ENCODE measurements around the gene PTAR1. TPM values are rescaled to one million over a fixed set of nuclear protein-coding genes. Genes with fewer than 3 reads are reported as not detected.
"Not testable (repeated sequence)": the region's sequence is repeated elsewhere in the genome, so short reads cannot be mapped to it uniquely, and the experiment has no call there.

Gene PTAR1
- total RNA-seq, 2 donors from 2014 or later: 45.3 to 64.4 TPM

GRCh38 chr9:69773258-69773657 lies 13.4 kb upstream of the PTAR1 start:
- H3K36me3 ChIP-seq: no peaks in the 10 kb centered on the region
- no peaks in the 10 kb centered on the region for H3K4me1 ChIP-seq
- H3K4me3 ChIP-seq: no peak overlapping the region
- intact Hi-C loops (cut with DNase I): no loop called here
- H3K27me3 ChIP-seq: no peaks in the 10 kb centered on the region
- H3K9ac ChIP-seq (ENCODE audit: low read depth in 2 of 2, low read length in 2 of 2): no peak overlapping the region
- H3K9me3 ChIP-seq: no peaks in the 10 kb centered on the region
- no peak for TF ChIP-seq CTCF (IDR thresholded peaks at IDR 0.05)
- DNase-seq: no peak
- H3K27ac ChIP-seq: no peak overlapping the region

GRCh38 chr9:69771775-69772418 lies 12.1 kb upstream of the PTAR1 start:
- Histone ChIP-seq H3K4me1 (no peaks in the 10 kb centered on the region), H3K27ac (no peak overlapping the region), H3K36me3 (no peaks in the 10 kb centered on the region), H3K9me3 (no peaks in the 10 kb centered on the region), H3K27me3 (no peaks in the 10 kb centered on the region), H3K4me3 (no peak overlapping the region), H3K9ac (ENCODE audit: low read depth in 2 of 2, low read length in 2 of 2) (no peak overlapping the region)
- DNase-seq: no peak
- TF ChIP-seq CTCF (IDR thresholded peaks at IDR 0.05): no peak
- intact Hi-C loops (cut with DNase I): no loop called here

- no peaks in the 10 kb centered on the region for H3K36me3 ChIP-seq
- no peaks in the 10 kb centered on the region for H3K9me3 ChIP-seq
- no peak overlapping the region for H3K9ac ChIP-seq (ENCODE audit: low read depth in 2 of 2, low read length in 2 of 2)
- DNase-seq: no peak
- TF ChIP-seq CTCF (IDR thresholded peaks at IDR 0.05): no peak
- no peak overlapping the region for H3K4me3 ChIP-seq
- H3K27me3 ChIP-seq: no peaks in the 10 kb centered on the region
- intact Hi-C loops (cut with DNase I): no loop called here
- H3K4me1 ChIP-seq: no peaks in the 10 kb centered on the region
- no peak overlapping the region for H3K27ac ChIP-seq
Measured at GRCh38 chr9:69768716-69769115, 8.9 kb upstream of the PTAR1 start.

GRCh38 chr9:69768101-69768500 lies 8.3 kb upstream of the PTAR1 start:
- no peaks in the 10 kb centered on the region for H3K4me1 ChIP-seq
- intact Hi-C loops (cut with DNase I): no loop called here
- H3K27me3 ChIP-seq: no peaks in the 10 kb centered on the region
- H3K9ac ChIP-seq (ENCODE audit: low read depth in 2 of 2, low read length in 2 of 2): no peak overlapping the region
- no peaks in the 10 kb centered on the region for H3K9me3 ChIP-seq
- H3K27ac ChIP-seq: no peak overlapping the region
- no peak for TF ChIP-seq CTCF (IDR thresholded peaks at IDR 0.05)
- no peak for DNase-seq
- H3K36me3 ChIP-seq: no peaks in the 10 kb centered on the region
- H3K4me3 ChIP-seq: no peak overlapping the region

- H3K27ac ChIP-seq; DNase-seq; H3K4me3 ChIP-seq; H3K9me3 ChIP-seq; H3K36me3 ChIP-seq; H3K9ac ChIP-seq (ENCODE audit: low read depth in 2 of 2, low read length in 2 of 2); H3K4me1 ChIP-seq; H3K27me3 ChIP-seq; intact Hi-C loops (cut with DNase I): not testable (repeated sequence)
Measured at GRCh38 chr9:69763862-69764261, 4.1 kb upstream of the PTAR1 start.

- no peak overlapping the region for H3K9ac ChIP-seq (ENCODE audit: low read depth in 2 of 2, low read length in 2 of 2)
- no peak overlapping the region for H3K27ac ChIP-seq
- intact Hi-C loops (cut with DNase I): no loop called here
- no peaks in the 10 kb centered on the region for H3K9me3 ChIP-seq
- H3K36me3 ChIP-seq: no peaks in the 10 kb centered on the region
- H3K27me3 ChIP-seq: no peaks in the 10 kb centered on the region
- DNase-seq: no peak
- no peaks in the 10 kb centered on the region for H3K4me1 ChIP-seq
- no peak for TF ChIP-seq CTCF (IDR thresholded peaks at IDR 0.05)
- H3K4me3 ChIP-seq: no peak overlapping the region
Measured at GRCh38 chr9:69762527-69762926, 2.7 kb upstream of the PTAR1 start.
